PC-3 (cell line): ENCODE results near the gene SLC51B.

ENCODE experiments used
- CTCF ChIP-seq: fragments of 300-600 bp; sonication (generic); conservative IDR thresholded peaks from 2 replicates; pipeline ENCODE4 v1.5.1; 2017; ENCODE audit warnings: antibody characterized with exemption, low read depth, mild to moderate bottlenecking, low read length
- EZH2 ChIP-seq: fragments of 300-600 bp; sonication (generic); IDR thresholded peaks from one replicate; pipeline ENCODE4 v1.6.1; 2017; ENCODE audit warnings: antibody characterized with exemption, mild to moderate bottlenecking, low read length; ENCODE audit not compliant: unreplicated experiment

GRCh38 chr15:65095747-65096104, 50.5 kb downstream of the SLC51B start:
- TF ChIP-seq CTCF, result no peak
- no peak for TF ChIP-seq EZH2
